ENCODE measurements around the gene RPS27. TPM values are rescaled to one million over a fixed set of nuclear protein-coding genes. Genes with fewer than 3 reads are reported as not detected.
A peak's percentile ranks its signal among the peaks of the same experiment; 100 is the strongest.

RPS27 gene
- total RNA-seq, 4 donors from 2014 or later = 1,269 to 1,948 (median 1,828) TPM

GRCh38 chr1:153970346-153970745 lies 20.2 kb upstream of the RPS27 start:
- intact Hi-C loops (cut with DNase I; ENCODE audit: low total_unique reads) (no loop called here), in situ Hi-C loops (cut with MboI; ENCODE audit: low sequenced_read_pairs in 4 of 4) (loop anchor here in 1 of 4 donors (10.0 kb wide), 1 partner anchor 156 kb away; no protein-coding TSS in a partner anchor)
- ATAC-seq (no peak), DNase-seq (no peak)
- TF ChIP-seq POLR2A (IDR thresholded peaks at IDR 0.05) = no peak
- no peak for TF ChIP-seq CTCF (IDR thresholded peaks at IDR 0.05 in 4 of 5, conservative IDR thresholded peaks at IDR 0.05 in 1 of 5)
- Histone ChIP-seq H3K9me3 (no peaks in the 10 kb centered on the region), H3K36me3 (peaks cover 0 to 27% of the 10 kb centered on the region in 2 donors), H3K4me1 (peaks cover 18 to 20% of the 10 kb centered on the region in 2 donors), H3K4me3 (no peak overlapping the region), H3K27me3 (no peaks in the 10 kb centered on the region), H3K27ac (no peak overlapping the region)

- Histone ChIP-seq H3K27ac (no peak overlapping the region), H3K36me3 (peaks cover 0 to 36% of the 10 kb centered on the region in 2 donors), H3K27me3 (no peaks in the 10 kb centered on the region), H3K4me1 (peaks cover 21% of the 10 kb centered on the region in 2 donors), H3K9me3 (no peaks in the 10 kb centered on the region), H3K4me3 (no peak overlapping the region)
- ATAC-seq (no peak), DNase-seq (no peak)
- intact Hi-C loops (cut with DNase I; ENCODE audit: low total_unique reads) (no loop called here), in situ Hi-C loops (cut with MboI; ENCODE audit: low sequenced_read_pairs in 4 of 4) (loop anchor here in 1 of 4 donors (10.0 kb wide), 1 partner anchor 158 kb away; no protein-coding TSS in a partner anchor)
- TF ChIP-seq POLR2A (IDR thresholded peaks at IDR 0.05) (no peak), CTCF (IDR thresholded peaks at IDR 0.05 in 4 of 5, conservative IDR thresholded peaks at IDR 0.05 in 1 of 5) (no peak)
Measured at GRCh38 chr1:153973071-153973470, 17.5 kb upstream of the RPS27 start.

- in situ Hi-C loops (cut with MboI; ENCODE audit: low sequenced_read_pairs in 4 of 4) (loop anchor here in 1 of 4 donors (10.0 kb wide), 1 partner anchor 159 kb away; no protein-coding TSS in a partner anchor), intact Hi-C loops (cut with DNase I; ENCODE audit: low total_unique reads) (no loop called here)
- H3K36me3 ChIP-seq = peaks cover 0 to 36% of the 10 kb centered on the region in 2 donors
- no peak for TF ChIP-seq CTCF (IDR thresholded peaks at IDR 0.05 in 4 of 5, conservative IDR thresholded peaks at IDR 0.05 in 1 of 5)
- TF ChIP-seq POLR2A (IDR thresholded peaks at IDR 0.05) = no peak
- no peaks in the 10 kb centered on the region for H3K9me3 ChIP-seq
- DNase-seq (no peak), ATAC-seq (no peak)
- H3K27me3 ChIP-seq = no peaks in the 10 kb centered on the region
- no peak overlapping the region for H3K27ac ChIP-seq
- H3K4me3 ChIP-seq = no peak overlapping the region
- peaks cover 21% of the 10 kb centered on the region in 2 donors for H3K4me1 ChIP-seq
Measured at GRCh38 chr1:153973525-153973924, 17.0 kb upstream of the RPS27 start.

GRCh38 chr1:153976819-153977249 lies 13.7 kb upstream of the RPS27 start:
- intact Hi-C loops (cut with DNase I; ENCODE audit: low total_unique reads) = no loop called here
- Histone ChIP-seq H3K27ac (peak overlapping the region; percentile 92 to 100 (median 92)), H3K9me3 (no peaks in the 10 kb centered on the region), H3K27me3 (no peaks in the 10 kb centered on the region), H3K36me3 (peaks cover 0 to 36% of the 10 kb centered on the region in 2 donors), H3K4me3 (peak overlapping the region; percentile 71 to 100 (median 81)), H3K4me1 (peaks cover 20 to 24% of the 10 kb centered on the region in 2 donors)
- no peak for TF ChIP-seq CTCF (IDR thresholded peaks at IDR 0.05 in 4 of 5, conservative IDR thresholded peaks at IDR 0.05 in 1 of 5)
- no peak for TF ChIP-seq POLR2A (IDR thresholded peaks at IDR 0.05)
- in situ Hi-C loops (cut with MboI; ENCODE audit: low sequenced_read_pairs in 4 of 4) = loop anchor here (10.0 to 25.0 kb wide), 5 partner anchors 162 to 465 kb away; partner anchors contain the start of genes ILF2 (in 2 of the 4), SNAPIN (in 2 of the 4), NPR1 (in 1 of the 4) and S100A3 (in 1 of the 4)
- DNase-seq = no peak
- peak; percentile 9 to 15 for ATAC-seq

Data from gastrocnemius medialis (tissue), 4 donors.